Cerebellar cortex (tissue), 1 donor: ENCODE measurements around the gene IRX5.

Experiments
- DNase-seq: peaks from one replicate; pipeline ENCODE4 v3.0.0-alpha.2; 2015; ENCODE audit warnings: low spot score

The IRX5 gene

DNA sequence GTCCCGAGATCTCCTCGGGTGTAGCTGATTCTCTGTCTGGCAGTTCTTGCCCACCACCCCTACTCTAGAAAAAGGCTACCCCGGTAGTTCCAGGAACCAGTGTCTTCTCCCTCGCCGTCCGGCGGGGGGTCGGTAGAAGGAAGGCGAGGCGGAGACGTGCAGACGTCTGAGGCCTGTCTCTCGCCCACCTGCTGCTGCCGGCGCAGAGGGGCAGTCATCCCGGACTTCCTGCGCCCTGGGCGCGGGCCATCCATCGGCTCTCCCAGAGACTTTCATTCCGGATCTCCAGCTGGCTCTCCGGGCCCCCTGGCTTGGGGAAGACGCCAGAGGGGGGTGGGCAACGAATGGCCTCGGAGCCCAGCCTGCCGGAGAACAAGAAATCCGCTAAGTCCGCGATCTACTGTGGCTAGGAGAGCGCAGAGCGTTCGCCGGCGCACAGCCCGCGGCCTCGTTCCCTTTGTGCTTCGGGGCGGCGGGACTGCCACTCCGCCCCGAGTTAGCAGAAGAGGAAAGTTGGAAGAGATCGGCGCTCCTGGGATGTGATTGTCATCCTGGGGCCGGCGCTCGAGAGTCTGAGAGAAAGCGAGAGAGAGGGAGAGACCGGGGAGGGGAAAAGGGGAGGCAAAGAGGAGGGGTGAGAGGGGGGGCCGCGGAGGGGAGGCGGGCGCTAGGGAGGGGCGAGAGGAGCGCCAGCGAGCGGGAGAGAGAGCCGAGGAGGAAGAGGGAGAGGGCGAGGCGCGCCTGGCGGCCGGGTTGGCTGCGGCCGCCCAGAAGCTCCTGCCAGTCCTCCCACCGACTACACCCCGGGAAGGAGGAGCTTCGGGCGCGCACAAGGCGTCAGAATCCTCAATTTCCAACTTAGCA lies at the start of gene IRX5:
Gene IRX5, plus strand, starts transcription at position 861 of the 864 bp plus-strand sequence. CDS start 334 bp downstream, outside the sequence.
- DNase-seq, result peak; percentile 32

GRCh38 chr16:54882556-54882955 lies 48.1 kb upstream of the IRX5 start:
- DNase-seq, result no peak

DNA sequence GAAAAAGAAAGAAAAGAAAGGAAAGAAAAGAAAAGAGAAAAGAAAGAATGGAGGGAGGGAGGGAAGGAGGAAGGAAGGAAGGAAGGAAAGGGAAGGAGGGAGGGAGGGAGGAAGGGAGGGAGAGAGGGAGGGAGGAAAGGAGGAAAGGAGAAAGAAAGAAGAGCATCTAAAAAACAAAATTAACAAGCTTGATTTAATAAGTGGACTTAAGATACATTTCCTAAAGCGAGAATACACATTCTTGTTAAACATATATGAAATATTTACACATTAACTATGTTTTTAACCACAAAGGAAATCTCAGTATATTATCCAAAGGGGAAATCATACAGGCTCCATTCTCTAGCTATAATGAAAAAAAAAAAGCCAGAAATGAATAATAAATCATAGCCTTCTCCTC lies 47.3 kb upstream of the IRX5 start:
- DNase-seq, result no peak

DNA sequence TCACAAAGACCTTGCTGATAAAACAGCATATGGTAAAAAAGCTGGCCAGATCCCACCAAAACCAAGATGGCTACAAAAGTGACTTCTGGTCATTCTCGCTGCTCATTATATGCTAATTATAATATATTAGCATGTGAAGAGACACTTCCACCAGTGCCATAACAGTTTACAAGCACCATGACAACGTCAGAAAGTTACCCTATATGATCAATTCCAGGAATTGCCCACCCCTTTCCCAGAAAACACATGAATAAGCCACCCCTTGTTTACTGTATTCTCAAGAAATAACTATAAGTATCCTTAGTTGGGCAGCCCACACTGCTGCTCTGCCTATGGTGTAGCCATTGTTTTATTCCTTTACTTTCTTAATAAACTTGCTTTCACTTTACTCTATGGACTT lies 44.6 kb upstream of the IRX5 start:
- DNase-seq, result no peak

DNA sequence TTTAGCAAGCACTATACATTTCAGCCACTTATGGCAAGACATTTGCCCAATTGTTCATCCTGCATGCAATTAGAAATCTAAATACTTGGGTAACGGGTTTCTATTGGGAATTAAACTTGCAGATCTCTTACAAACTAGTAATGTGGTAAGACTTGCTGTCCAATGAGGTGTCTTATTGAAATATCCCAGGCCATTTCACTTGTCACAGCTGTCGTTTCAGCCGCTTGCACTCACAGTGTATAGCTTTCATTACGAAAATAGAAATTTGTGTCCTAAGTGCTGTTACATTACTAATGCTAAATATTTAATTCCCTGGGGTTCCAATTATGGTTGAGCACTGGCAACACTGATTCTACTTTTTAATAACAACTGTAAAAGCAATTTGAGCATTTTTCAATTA lies 40.3 kb upstream of the IRX5 start:
- DNase-seq, result no peak

- DNase-seq, result no peak
These were observed 39.3 kb upstream of the IRX5 start for GRCh38 chr16:54891346-54891745.

DNA sequence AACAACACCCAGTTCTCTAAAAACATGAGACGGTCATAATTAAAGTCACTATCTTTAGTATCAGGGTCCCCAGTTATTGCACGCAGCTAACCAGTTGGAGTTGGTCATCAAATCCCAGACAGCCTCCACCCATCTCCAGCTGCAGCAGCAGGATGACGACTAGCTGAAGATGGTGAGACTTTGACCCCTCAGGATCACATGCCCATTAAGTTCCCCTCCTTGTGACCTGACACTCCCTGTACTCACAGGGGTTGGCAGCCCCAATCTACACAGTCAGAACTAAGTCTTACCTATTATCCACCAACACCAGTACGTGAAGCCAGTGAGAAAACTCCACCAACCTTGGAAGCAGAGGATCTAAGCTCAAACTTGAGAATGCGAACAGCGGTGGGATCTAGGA lies 37.7 kb upstream of the IRX5 start:
- no peak for DNase-seq

DNA sequence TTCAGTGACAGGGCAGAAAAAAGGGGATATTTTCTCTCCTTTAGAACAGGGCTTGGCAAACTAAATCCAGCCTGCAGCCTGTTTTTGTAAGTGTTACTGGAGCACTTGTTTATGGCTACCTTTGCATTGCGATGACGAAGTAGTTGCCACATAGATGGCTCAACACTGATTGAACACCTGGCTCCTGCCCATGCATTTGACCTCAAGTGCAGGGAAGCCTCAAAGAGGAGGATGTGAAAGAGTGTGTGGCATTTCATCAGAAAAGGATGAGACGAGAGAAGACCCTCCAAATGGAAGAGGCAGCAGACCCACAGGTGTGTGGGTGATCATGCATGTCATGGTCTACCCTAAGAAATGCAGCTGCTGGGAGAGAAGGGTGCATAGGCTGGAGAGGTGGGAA lies 32.7 kb upstream of the IRX5 start:
- DNase-seq, result no peak

DNA sequence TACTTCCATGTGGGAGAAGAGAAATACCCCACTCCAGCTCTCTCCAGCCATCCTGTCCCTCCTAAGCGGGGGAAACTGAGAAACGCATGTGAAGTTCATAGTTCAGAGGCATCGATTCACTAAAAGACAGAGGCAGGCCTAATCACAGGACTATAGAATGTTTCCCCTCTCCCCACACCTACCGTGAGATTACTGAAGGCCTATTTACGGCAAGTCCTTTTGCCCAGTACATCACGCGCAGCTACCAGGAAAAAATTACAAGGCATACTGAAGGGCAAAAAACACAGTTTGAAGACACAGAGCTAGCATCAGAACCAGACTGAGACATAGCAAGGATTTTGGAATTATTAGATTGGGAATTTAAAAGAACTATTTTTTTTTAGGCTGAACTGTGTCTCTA lies 29.1 kb upstream of the IRX5 start:
- no peak for DNase-seq

DNA sequence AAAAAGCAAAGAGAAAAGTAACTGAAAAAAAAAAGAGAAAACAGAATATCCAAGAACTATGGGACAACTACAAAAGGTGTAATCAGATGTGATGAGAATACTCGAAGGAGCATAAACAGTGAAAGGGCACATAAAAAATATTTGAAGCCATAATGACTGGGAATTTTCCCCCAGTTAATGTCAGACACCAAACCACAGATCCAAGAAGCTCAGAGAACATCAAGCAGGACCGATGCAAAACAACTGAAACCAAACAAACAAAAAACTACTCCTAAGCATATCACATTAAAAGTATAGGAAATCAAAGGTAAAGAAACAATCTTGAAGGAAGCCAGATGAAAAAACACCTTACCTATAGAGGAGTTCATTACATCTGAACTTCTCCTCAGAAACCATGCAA lies 27.6 kb upstream of the IRX5 start:
- DNase-seq, result no peak

GRCh38 chr16:54911079-54911478 lies 19.6 kb upstream of the IRX5 start:
- no peak for DNase-seq

DNA sequence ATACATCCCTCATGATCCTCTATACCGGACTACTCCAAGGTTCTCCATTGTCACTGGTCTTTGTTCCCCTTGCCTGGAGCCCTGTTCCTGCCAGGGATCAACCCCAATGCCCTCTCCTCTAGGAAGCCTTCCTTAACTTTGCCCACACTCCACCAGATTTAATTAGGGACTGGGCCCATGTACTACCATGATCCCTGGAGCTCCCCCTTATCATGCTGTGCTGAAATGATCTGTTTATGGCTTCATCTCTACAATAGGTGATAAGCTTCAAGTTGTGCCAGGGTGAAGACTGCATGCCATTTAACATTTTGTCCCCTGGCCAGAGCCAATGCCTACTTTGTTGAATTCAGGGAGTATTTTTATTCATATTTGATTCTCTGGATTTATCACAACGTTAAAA lies 17.9 kb upstream of the IRX5 start:
- DNase-seq, result no peak

- no peak for DNase-seq
These were observed 9.3 kb upstream of the IRX5 start for GRCh38 chr16:54921206-54921824.

DNA sequence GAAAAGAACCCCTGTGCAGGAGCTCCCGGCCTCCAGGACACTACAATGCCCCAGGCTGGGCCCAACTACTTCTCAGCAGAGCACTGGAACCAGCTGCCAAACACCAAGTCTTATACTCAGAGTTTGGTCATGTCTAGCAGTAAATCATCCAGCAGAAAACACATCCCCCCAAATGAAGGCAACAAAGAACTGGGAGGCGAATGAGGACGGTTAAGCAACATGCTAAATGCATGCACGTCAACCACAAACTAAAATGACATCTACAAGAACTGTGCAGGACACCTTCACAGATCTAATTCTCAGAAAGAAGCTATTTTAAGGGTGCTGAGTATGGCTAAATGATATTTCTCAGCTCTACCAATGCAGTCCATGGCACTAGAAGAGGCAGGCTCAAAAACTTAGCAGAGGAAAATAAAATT lies 7.6 kb upstream of the IRX5 start:
- DNase-seq, result no peak

DNA sequence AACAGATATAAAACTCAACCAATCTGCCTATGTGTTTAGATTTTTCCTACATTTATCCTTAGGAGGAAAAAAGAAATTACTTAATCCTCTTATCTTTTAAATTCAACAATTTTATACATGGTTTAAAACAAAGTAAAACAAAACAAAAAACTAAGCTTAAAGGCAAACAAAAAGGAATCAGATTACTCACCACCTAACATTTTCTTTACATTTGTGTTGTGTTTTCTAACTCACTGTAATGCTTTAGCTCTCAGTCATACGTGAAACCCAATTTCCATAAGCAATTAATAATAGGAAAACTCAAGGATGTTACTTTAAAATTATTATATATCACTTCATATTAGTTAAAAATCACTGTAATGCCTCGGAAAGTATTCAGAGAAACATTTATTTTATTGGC lies 6.7 kb upstream of the IRX5 start:
- DNase-seq, result no peak

- DNase-seq, result no peak
These were observed 4.4 kb upstream of the IRX5 start for GRCh38 chr16:54926166-54926838.

DNA sequence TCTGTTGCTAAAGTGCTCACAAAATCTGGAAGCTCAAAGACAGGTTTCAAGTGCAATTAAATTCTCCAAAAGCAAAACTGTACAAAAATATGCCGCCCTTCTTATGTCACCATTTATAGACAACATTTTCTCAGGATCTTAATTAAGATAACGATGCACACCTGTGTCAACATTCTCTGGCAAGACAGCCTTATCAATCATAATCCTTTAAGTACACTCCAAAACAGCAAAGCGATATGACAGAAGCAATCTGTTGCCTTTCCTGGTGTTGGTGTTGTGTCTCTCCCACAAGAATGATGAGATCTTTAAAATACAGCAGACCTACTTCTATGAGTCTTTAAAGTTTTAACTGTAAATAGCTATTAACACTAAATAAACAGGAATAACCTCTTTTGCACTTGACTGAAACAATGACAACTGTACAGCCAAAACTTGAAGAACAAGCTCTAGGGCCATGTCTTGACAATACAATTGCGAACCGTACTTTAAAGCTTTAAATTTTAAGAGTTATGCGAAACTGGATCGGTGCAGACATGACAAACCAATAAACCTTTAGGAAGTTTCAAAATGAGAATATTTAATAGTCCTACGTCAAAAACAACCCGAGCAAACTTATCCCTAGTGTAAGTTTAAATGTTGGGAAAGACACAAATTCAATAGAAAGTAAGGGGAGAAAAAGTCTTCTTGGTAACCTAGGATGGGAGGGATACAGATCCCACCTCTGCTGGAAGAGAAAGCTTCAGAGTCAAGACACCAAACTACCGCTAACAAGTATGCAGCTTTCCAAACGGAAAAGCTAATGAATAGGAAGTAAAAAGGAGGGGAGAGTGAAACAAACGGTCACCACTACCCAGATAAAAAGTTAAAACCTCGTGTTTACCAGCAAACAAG lies 3.3 kb upstream of the IRX5 start:
- no peak for DNase-seq

DNA sequence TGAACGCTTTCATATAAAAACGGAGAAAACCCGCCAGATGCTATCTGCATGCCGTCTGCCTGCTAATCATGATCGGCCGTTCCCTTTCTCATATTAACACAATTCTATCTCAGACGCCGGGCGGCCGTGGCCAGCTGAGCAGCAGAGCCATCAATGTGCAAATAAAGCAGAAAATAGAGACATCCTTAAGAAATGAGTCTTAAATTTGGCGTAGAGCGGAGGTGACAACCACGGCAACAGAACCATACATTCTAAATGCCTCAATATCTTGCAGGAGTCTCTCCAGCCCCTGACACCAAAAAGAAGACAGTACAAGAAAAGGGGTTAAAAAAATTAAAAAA lies 2.7 kb upstream of the IRX5 start:
- no peak for DNase-seq

GRCh38 chr16:54928411-54929089 lies 2.1 kb upstream of the IRX5 start:
- DNase-seq, result no peak

GRCh38 chr16:54929090-54930004 lies 1.3 kb upstream of the IRX5 start:
- DNase-seq, result peak; percentile 94

GRCh38 chr16:54930869-54931119 lies 129 bp downstream of the IRX5 start:
- no peak for DNase-seq
